Loucy (cell line): ENCODE measurements around the gene GAS2L1.

Experiments used
- CTCF ChIP-seq: fragments of 200-600 bp; sonication (generic); conservative IDR thresholded peaks from 2 replicates; pipeline ENCODE4 v1.5.1; 2014; ENCODE audit warnings: mild to moderate bottlenecking, antibody characterized with exemption, low read length
- EZH2phosphoT487 ChIP-seq: fragments of 200-600 bp; IDR thresholded peaks from 2 replicates; pipeline ENCODE4 v1.6.1; 2018; ENCODE audit warnings: antibody characterized with exemption, mild to moderate bottlenecking, moderate library complexity, borderline replicate concordance

DNA sequence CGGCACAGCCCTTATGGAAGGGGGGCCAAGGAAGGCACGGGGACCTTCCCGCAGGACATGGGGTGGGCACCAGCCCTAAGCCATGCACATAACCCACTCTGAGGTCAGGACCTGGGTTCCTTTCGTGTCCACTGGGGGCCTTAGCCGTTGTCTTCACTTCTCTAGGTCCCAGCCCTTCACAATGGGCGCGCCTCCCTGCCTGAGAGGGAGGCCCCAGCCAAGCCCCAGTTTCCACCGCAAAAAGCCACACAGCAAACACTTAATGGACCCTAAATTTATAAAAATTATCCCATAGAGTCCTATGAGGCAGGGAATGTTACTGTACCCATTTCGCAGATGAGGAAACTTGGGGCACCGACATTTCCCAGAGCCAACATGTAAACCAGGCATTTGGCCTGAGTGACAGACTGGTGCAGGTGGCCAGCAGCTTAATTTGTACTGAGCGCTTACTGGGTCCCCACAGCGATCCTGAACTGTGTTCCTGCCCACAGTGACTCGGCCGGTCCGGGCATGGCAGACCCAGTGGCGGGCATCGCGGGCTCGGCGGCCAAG lies 1.2 kb downstream of the GAS2L1 start:
- TF ChIP-seq CTCF (no peak), EZH2phosphoT487 (no peak)
